Measurements from ENCODE around the gene WDR93.

- TF ChIP-seq CTCF (IDR thresholded peaks at IDR 0.05; ENCODE audit: low read depth, low read length, missing input control), result no peak
- no peak for TF ChIP-seq JUND (IDR thresholded peaks at IDR 0.05)
- no peak for TF ChIP-seq RAD21 (IDR thresholded peaks at IDR 0.05)
- no peak for TF ChIP-seq MAX (IDR thresholded peaks at IDR 0.05)
- TF ChIP-seq FOXA2 (IDR thresholded peaks at IDR 0.05), result no peak
- TF ChIP-seq TAF1 (conservative IDR thresholded peaks at IDR 0.05), result no peak
- TF ChIP-seq GABPA (IDR thresholded peaks at IDR 0.05 in 1 of 2, conservative IDR thresholded peaks at IDR 0.05 in 1 of 2), result no peak
- TF ChIP-seq YY1 (IDR thresholded peaks at IDR 0.05), result no peak
- no peak for TF ChIP-seq NR2F2 (IDR thresholded peaks at IDR 0.05)
- no peak for TF ChIP-seq FOXA1 (IDR thresholded peaks at IDR 0.05)
- TF ChIP-seq HNF4A (conservative IDR thresholded peaks at IDR 0.05), result no peak
These were observed 83.9 kb downstream of the WDR93 start for GRCh38 chr15:89774492-89774891.
